ENCODE measurements around the gene ISLR.

DNA sequence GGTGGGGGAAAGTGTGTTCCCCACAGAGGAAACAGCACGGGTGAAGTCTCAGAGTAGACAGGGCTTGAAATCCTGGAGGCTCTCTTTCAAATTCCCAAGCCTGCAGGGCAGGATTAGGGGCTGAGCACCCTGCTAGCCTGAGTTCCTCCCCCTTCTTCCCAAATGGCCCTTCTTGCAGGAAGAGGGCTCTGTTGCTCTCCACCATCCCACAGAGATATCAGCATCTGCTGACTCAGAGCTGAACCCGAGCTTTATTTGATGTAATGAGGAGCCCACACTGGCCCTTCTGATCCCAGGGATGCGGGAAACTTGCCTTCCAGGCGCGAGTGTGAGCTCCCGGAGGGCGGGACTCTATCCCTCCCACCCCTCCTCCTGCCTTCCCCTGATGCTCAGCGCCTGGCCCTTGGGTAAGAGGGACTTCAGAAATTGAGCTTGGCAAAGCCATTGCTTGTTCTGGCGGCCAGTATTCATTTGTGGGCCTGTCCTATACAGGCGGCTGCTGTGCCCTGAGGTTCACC is 30.5 kb downstream of the ISLR start:
- TF ChIP-seq, protein P1, sequence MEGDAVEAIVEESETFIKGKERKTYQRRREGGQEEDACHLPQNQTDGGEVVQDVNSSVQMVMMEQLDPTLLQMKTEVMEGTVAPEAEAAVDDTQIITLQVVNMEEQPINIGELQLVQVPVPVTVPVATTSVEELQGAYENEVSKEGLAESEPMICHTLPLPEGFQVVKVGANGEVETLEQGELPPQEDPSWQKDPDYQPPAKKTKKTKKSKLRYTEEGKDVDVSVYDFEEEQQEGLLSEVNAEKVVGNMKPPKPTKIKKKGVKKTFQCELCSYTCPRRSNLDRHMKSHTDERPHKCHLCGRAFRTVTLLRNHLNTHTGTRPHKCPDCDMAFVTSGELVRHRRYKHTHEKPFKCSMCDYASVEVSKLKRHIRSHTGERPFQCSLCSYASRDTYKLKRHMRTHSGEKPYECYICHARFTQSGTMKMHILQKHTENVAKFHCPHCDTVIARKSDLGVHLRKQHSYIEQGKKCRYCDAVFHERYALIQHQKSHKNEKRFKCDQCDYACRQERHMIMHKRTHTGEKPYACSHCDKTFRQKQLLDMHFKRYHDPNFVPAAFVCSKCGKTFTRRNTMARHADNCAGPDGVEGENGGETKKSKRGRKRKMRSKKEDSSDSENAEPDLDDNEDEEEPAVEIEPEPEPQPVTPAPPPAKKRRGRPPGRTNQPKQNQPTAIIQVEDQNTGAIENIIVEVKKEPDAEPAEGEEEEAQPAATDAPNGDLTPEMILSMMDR (IDR thresholded peaks at IDR 0.05), result no peak
- no peak for TF ChIP-seq POLR2AphosphoS5 (IDR thresholded peaks at IDR 0.05)

Measured in esophagus muscularis mucosa (tissue), 3 donors.